HL-60 (cell line): ENCODE results near the gene NCAPG2.

Experiments used
- GABPA ChIP-seq: IDR thresholded peaks from 2 replicates; pipeline ENCODE4 v1.6.1; 2012; ENCODE audit warnings: low read depth
- POLR2AphosphoS5 ChIP-seq: IDR thresholded peaks from 2 replicates; pipeline ENCODE4 v1.6.1; 2012; ENCODE audit warnings: low read depth
- TF ChIP-seq, protein P1 (sequence below): IDR thresholded peaks from one replicate; pipeline ENCODE4 v1.5.1; 2011; ENCODE audit warnings: low read length, control low read depth, inconsistent platforms; ENCODE audit not compliant: insufficient read depth
- TF ChIP-seq, protein P2 (sequence below): IDR thresholded peaks from 2 replicates; pipeline ENCODE4 v1.6.1; 2012; ENCODE audit warnings: low read depth; ENCODE audit not compliant: insufficient replicate concordance

DNA sequence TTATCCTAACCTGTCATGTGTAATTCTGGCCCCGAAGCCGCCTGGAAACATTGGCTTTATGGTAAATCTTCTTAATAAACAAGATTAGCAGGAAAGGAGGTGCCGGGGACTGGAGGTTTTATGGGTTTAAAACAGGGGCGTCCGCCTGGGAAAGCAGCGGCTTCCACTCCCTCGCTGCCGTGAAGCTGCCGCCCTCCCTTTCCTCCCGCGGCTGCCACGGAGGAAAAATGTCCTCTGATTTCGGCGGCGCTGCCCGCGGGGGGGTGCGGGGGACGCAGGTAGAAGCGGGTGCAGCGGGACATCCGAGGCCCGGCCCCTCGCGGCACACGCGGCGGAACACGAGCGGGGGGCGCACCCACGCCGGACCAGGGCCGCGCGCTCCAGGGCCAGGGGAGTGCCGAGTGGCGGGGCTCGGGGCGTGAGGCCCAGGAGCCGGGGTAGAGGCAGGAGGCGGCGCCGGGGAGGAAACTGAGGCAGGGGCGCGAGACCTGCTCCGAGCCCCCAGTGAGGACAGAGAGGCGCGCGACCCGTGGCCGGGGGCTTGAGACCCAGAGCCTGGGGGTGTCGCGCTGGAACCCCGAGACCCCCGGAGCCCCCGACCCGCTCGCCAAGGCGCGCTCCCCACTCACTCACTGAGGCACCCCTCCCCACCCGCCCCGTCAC, 118.0 kb downstream of the NCAPG2 start:
- TF ChIP-seq, protein P1, sequence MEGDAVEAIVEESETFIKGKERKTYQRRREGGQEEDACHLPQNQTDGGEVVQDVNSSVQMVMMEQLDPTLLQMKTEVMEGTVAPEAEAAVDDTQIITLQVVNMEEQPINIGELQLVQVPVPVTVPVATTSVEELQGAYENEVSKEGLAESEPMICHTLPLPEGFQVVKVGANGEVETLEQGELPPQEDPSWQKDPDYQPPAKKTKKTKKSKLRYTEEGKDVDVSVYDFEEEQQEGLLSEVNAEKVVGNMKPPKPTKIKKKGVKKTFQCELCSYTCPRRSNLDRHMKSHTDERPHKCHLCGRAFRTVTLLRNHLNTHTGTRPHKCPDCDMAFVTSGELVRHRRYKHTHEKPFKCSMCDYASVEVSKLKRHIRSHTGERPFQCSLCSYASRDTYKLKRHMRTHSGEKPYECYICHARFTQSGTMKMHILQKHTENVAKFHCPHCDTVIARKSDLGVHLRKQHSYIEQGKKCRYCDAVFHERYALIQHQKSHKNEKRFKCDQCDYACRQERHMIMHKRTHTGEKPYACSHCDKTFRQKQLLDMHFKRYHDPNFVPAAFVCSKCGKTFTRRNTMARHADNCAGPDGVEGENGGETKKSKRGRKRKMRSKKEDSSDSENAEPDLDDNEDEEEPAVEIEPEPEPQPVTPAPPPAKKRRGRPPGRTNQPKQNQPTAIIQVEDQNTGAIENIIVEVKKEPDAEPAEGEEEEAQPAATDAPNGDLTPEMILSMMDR = no peak
- TF ChIP-seq POLR2AphosphoS5 = no peak
- TF ChIP-seq, protein P2, sequence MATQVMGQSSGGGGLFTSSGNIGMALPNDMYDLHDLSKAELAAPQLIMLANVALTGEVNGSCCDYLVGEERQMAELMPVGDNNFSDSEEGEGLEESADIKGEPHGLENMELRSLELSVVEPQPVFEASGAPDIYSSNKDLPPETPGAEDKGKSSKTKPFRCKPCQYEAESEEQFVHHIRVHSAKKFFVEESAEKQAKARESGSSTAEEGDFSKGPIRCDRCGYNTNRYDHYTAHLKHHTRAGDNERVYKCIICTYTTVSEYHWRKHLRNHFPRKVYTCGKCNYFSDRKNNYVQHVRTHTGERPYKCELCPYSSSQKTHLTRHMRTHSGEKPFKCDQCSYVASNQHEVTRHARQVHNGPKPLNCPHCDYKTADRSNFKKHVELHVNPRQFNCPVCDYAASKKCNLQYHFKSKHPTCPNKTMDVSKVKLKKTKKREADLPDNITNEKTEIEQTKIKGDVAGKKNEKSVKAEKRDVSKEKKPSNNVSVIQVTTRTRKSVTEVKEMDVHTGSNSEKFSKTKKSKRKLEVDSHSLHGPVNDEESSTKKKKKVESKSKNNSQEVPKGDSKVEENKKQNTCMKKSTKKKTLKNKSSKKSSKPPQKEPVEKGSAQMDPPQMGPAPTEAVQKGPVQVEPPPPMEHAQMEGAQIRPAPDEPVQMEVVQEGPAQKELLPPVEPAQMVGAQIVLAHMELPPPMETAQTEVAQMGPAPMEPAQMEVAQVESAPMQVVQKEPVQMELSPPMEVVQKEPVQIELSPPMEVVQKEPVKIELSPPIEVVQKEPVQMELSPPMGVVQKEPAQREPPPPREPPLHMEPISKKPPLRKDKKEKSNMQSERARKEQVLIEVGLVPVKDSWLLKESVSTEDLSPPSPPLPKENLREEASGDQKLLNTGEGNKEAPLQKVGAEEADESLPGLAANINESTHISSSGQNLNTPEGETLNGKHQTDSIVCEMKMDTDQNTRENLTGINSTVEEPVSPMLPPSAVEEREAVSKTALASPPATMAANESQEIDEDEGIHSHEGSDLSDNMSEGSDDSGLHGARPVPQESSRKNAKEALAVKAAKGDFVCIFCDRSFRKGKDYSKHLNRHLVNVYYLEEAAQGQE = peak; percentile 22
- no peak for TF ChIP-seq GABPA
